KMS-11 (cell line): ENCODE measurements around the gene HNRNPA2B1.
"Not testable (repeated sequence)": the region's sequence is repeated elsewhere in the genome, so short reads cannot be mapped to it uniquely, and the experiment has no call there.

Experiments used
- H2AFZ ChIP-seq: fragments of 200-600 bp; sonication (generic); 2 replicates; pipeline ENCODE4 v1.6.1; 2016; ENCODE audit warnings: antibody characterized with exemption, mixed run types, low read depth
- H3K27ac ChIP-seq: fragments of 200-600 bp; sonication (generic); 2 replicates; pipeline ENCODE4 v1.6.1; 2016; ENCODE audit warnings: mild to moderate bottlenecking, mixed run types
- H3K27me3 ChIP-seq: fragments of 200-600 bp; sonication (generic); 2 replicates; pipeline ENCODE4 v1.6.1; 2017; ENCODE audit warnings: mild to moderate bottlenecking, low read depth, mixed run types, moderate library complexity; ENCODE audit not compliant: insufficient read depth
- H3K36me3 ChIP-seq: fragments of 200-600 bp; sonication (generic); 2 replicates; pipeline ENCODE4 v1.6.1; 2017; ENCODE audit warnings: mild to moderate bottlenecking, mixed run types; ENCODE audit not compliant: insufficient read depth
- H3K4me1 ChIP-seq: fragments of 200-600 bp; sonication (generic); 2 replicates; pipeline ENCODE4 v1.6.1; 2016; ENCODE audit warnings: mild to moderate bottlenecking, low read depth, mixed run types; ENCODE audit not compliant: poor library complexity, severe bottlenecking
- H3K4me2 ChIP-seq: fragments of 200-600 bp; sonication (generic); 2 replicates; pipeline ENCODE4 v1.7.0; 2016; ENCODE audit warnings: mild to moderate bottlenecking, mixed run types
- H3K4me3 ChIP-seq: fragments of 200-600 bp; sonication (generic); IDR thresholded peaks from 2 replicates; pipeline ENCODE4 v1.6.1; 2017; ENCODE audit warnings: low read depth, low read length, mixed read lengths; ENCODE audit not compliant: insufficient read depth
- H3K79me2 ChIP-seq: fragments of 200-600 bp; sonication (generic); 2 replicates; pipeline ENCODE4 v1.6.1; 2016; ENCODE audit warnings: low read depth, mixed run types; ENCODE audit not compliant: insufficient read depth
- H3K9ac ChIP-seq: fragments of 200-600 bp; sonication (generic); 2 replicates; pipeline ENCODE4 v1.6.1; 2016; ENCODE audit warnings: mild to moderate bottlenecking, mixed run types
- H4K20me1 ChIP-seq: fragments of 200-600 bp; sonication (generic); 2 replicates; pipeline ENCODE4 v1.6.1; 2016; ENCODE audit warnings: mild to moderate bottlenecking, mixed run types; ENCODE audit not compliant: insufficient read depth
- CTCF ChIP-seq: fragments of 200-600 bp; sonication (generic); conservative IDR thresholded peaks from 2 replicates; pipeline ENCODE4 v1.6.1; 2017; ENCODE audit warnings: low read depth, mild to moderate bottlenecking, antibody characterized with exemption, low read length, moderate library complexity, mixed read lengths

Gene HNRNPA2B1

GRCh38 chr7:26197153-26198115 lies 3.1 kb downstream of the HNRNPA2B1 start:
- TF ChIP-seq CTCF: no peak
- no peak overlapping the region for H2AFZ ChIP-seq
- H3K36me3 ChIP-seq: peaks cover 66% of the 10 kb centered on the region
- H4K20me1 ChIP-seq: peaks cover 74% of the 10 kb centered on the region
- no peaks in the 10 kb centered on the region for H3K27me3 ChIP-seq
- H3K79me2 ChIP-seq: peaks cover 89% of the 10 kb centered on the region
- peak overlapping the region; percentile 94 for H3K27ac ChIP-seq
- peak overlapping the region; percentile 98 for H3K9ac ChIP-seq
- H3K4me1 ChIP-seq: peaks cover 56% of the 10 kb centered on the region
- no peak overlapping the region for H3K4me3 ChIP-seq
- H3K4me2 ChIP-seq: peak overlapping the region; percentile 82

GRCh38 chr7:26195867-26196657 lies 4.5 kb downstream of the HNRNPA2B1 start:
- peaks cover 78% of the 10 kb centered on the region for H3K36me3 ChIP-seq
- H3K4me3 ChIP-seq: no peak overlapping the region
- H4K20me1 ChIP-seq: peaks cover 88% of the 10 kb centered on the region
- no peaks in the 10 kb centered on the region for H3K27me3 ChIP-seq
- H3K9ac ChIP-seq: peak overlapping the region; percentile 98; the same call in 1 of the 2 replicates
- peaks cover 70% of the 10 kb centered on the region for H3K4me1 ChIP-seq
- peak overlapping the region; percentile 82 for H3K4me2 ChIP-seq
- no peak for TF ChIP-seq CTCF
- H3K27ac ChIP-seq: peak overlapping the region; percentile 94; the same call in 1 of the 2 replicates
- H2AFZ ChIP-seq: no peak overlapping the region
- H3K79me2 ChIP-seq: peaks cover 95% of the 10 kb centered on the region

- H3K9ac ChIP-seq: peak overlapping the region; percentile 98; the same call in 1 of the 2 replicates
- H3K79me2 ChIP-seq: peaks cover 100% of the 10 kb centered on the region
- peaks cover 83% of the 10 kb centered on the region for H3K36me3 ChIP-seq
- peaks cover 95% of the 10 kb centered on the region for H4K20me1 ChIP-seq
- H3K4me3 ChIP-seq: no peak overlapping the region
- no peak overlapping the region for H2AFZ ChIP-seq
- peak overlapping the region; percentile 94; the same call in 1 of the 2 replicates for H3K27ac ChIP-seq
- peak overlapping the region; percentile 82 for H3K4me2 ChIP-seq
- H3K27me3 ChIP-seq: no peaks in the 10 kb centered on the region
- peaks cover 78% of the 10 kb centered on the region for H3K4me1 ChIP-seq
- no peak for TF ChIP-seq CTCF
Observed at GRCh38 chr7:26195182-26195581, 5.4 kb downstream of the HNRNPA2B1 start.

GRCh38 chr7:26194764-26195163 lies 5.8 kb downstream of the HNRNPA2B1 start:
- H3K4me3 ChIP-seq, H3K27me3 ChIP-seq, H2AFZ ChIP-seq, H3K9ac ChIP-seq: not testable (repeated sequence)
- H3K4me1 ChIP-seq: peaks cover 82% of the 10 kb centered on the region
- H3K79me2 ChIP-seq: peaks cover 97% of the 10 kb centered on the region
- peaks cover 98% of the 10 kb centered on the region for H4K20me1 ChIP-seq
- peak overlapping the region; percentile 94; the same call in 1 of the 2 replicates for H3K27ac ChIP-seq
- H3K4me2 ChIP-seq: peak overlapping the region; percentile 82
- peaks cover 84% of the 10 kb centered on the region for H3K36me3 ChIP-seq
